HG03571 (cell line): Measurements from ENCODE around the gene SLC39A5.
"Not testable (repeated sequence)": the region's sequence is repeated elsewhere in the genome, so short reads cannot be mapped to it uniquely, and the experiment has no call there.

Source experiments
- ATAC-seq: cut with Tn5 transposase; IDR thresholded peaks from one replicate; pipeline ENCODE4 v1.9.1; 2021; ENCODE audit not compliant: unreplicated experiment

The SLC39A5 gene

DNA sequence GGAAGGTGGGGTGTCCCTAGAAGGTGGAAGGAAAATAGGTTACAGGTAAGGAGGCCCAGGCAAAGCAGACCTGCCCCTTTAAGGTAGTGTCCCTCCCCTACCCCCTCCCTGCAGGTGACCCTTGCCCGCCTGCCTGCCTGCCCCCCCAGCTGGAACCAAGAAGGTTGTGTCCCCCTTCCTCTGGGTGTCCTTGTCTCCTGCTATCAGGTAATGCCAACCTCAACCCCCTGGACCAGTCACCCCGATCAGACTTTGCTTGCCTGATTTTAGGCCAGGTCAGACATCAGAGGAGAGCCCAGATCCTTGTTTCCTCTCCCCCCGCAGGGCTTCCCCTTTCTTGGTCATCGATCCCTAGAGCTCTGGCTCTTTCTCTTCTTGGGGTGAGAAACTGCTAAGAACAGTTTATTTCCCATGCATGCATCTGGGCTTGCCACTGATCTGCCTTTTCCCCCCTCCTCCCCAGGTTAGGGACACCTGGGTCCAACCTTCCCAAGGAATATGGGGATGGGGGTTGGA, at the start of gene SLC39A5:
SLC39A5 (plus strand) TSS at position 136 of the 516 bp plus-strand sequence. CDS start 1,224 bp downstream, outside the sequence.
- no peak for ATAC-seq

DNA sequence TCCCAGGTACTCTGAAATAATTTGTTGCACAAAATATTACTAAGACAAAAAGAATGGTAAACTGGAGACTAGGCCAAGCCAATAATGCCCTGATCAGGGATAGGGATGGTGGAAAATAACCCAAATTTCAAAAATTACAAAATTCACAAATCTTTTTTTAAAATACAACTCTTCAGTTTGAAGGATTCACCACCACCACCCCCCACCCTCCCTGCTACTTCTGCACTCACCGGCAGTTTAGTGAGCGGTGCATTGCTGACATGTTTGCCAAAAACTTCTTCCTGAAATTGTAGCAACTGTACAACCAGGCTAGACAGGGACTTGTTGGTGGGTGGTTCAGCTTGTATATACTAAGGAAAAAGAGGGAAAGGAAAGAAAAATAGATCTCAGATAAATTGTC, 42.9 kb upstream of the SLC39A5 start:
- ATAC-seq, result no peak

DNA sequence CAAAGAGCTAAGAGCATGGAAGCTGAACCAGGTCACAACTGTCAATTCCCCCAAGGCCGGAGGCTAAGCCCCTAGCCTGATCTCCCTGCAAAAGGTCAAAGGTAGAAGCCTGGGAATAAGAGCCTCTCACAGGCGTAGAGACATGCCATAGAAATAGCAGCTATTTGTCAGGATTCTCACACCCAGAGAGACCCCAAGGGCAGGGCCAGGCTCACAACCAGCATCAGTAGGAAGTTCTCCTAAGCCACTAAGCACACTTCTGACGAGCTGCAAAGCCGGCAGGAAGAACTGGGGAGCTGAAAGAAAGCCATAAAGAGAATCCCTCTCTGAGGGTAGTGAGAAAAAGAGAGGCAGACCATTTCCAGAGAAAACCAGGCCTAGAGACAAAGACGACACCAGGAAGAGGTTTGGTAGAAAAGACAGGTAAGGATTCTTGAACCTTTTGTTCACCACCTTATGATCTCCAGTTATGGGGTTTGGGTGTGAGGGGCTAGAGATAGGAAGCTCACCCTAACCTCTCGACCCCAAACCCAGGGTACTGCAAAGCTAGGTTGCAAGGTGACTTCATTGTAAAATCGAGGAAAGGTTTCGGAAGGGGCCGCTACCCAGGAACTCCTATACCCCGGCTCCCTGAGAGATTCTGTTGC, 41.6 kb upstream of the SLC39A5 start:
- no peak for ATAC-seq

- no peak for ATAC-seq
Measured at GRCh38 chr12:56188778-56189098, 41.1 kb upstream of the SLC39A5 start.

DNA sequence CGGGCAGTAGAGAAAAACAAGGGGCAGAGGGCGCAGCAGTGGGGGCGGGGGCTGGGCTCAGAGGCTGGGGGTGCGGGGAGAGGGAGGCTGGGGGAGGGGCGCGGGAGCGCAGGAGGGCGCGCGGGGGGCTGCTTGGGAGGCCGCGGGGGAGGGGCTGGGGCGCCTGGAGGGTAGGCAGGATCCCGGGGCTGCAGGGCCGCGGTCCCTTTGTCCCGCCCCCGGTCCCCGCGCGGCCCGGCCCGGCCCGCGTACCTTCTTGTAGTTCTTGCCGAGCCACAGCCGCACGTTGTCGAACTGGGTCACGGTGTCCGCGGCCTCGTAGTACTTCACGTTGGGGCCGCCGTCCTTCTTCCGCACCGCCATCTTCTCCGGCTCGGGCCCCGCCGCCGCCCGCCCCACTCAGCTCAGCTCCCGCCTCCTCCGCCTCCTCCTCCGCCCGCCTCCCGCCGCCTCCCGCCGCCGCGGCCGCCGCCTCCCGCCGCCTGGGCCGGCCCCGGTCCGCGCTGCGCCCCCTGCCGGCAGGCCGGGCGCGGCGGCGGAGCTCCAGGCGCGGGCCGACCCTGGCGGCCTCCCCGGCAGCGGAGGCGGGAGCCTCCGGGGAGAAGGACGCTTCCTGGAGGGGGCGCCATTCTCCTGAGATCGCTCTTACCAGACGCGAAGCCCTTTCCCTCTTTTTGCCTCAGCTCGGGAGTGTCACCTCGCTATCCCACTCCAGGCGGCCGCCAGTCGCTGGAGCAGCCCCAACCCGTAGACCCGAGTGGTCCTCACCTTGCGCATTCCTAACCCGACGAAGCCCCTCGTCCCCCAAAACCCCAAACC, 40.5 kb upstream of the SLC39A5 start, which contains the start of gene SMARCC2:
SMARCC2 (minus strand) TSS at position 385 of the 819 bp plus-strand sequence; CDS start at position 363, 22 bp downstream.
- ATAC-seq, result peak; percentile 63

DNA sequence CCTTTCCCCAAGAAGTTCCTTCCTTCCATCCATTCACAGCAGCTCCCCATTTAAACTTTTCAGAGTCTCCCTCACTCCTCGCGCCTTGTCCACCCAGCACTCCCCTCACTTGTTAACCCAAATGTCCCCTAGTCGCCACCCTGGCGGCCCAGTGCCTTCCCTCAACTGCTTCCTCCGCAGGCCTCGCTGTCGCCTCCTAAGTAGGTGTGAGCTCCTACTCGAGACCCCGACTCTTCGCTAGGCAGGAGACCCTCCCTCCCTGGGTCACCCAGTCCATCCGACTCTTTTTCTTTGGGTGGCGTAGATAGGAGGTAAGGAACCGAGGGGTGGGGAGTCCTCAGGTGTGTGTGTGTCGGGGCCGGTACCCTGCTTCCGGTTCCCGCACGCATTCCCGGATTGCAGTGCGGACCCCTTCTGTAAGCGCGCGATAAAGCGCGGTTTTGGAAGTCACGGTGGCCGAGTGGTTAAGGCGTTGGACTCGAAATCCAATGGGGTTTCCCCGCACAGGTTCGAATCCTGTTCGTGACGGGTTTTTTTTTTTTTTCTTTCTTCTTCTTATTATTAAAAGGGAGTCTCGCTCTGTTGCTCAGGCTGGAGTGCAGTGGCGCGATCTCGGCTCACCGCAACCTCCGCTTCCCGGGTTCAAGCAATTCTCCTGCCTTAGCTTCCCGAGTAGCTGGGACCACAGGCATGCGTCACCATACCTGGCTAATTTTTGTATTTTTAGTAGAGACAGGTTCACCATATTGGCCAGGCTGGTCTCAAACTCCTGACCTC, 39.7 kb upstream of the SLC39A5 start:
- peak; percentile 18 for ATAC-seq

- ATAC-seq, result no peak
Measured at GRCh38 chr12:56190695-56191155, 39.1 kb upstream of the SLC39A5 start.

DNA sequence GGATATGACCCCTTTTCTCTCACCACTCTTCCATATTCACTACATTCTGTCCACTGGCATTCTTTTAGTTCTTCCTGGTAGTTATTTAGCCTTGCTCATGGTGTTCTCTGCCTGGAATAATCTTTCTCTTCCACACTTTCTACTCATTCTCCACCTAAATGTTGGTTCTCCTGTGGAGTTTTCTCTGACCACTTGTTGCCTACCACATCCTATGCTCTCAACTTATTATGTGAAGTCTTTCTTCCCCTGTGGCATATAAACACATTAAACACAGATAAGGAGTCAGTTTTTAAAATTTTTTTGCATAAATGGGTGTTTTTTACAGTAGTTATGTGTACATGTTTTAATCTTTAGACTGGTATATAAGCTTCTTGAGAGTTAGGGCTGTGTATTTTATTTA, 37.3 kb upstream of the SLC39A5 start:
- no peak for ATAC-seq

DNA sequence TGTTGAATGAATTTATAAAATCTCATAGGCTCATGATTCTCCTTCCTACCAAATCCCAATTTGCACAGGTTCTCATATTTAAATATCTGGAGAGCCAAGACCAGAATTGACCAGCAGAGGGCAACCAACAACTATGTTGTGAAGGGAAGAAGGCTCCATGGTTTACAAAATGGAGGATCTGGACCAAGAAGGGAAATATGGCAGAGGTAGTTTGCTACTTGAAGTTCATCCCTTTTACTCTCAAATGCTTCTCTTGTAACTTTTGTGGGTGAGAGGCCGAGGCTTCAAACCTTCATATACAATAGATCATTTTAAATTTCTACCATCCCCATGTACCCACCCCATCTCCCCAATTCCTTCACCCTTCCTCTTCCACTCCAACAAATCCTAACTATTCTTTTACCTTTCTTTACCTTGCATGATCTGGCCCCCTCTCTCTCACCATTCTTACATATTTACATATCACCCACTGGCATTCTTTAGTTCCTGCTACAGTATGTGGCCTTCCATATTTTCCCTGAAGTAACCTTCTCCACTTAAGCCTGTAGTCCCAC, 36.7 kb upstream of the SLC39A5 start:
- no peak for ATAC-seq

DNA sequence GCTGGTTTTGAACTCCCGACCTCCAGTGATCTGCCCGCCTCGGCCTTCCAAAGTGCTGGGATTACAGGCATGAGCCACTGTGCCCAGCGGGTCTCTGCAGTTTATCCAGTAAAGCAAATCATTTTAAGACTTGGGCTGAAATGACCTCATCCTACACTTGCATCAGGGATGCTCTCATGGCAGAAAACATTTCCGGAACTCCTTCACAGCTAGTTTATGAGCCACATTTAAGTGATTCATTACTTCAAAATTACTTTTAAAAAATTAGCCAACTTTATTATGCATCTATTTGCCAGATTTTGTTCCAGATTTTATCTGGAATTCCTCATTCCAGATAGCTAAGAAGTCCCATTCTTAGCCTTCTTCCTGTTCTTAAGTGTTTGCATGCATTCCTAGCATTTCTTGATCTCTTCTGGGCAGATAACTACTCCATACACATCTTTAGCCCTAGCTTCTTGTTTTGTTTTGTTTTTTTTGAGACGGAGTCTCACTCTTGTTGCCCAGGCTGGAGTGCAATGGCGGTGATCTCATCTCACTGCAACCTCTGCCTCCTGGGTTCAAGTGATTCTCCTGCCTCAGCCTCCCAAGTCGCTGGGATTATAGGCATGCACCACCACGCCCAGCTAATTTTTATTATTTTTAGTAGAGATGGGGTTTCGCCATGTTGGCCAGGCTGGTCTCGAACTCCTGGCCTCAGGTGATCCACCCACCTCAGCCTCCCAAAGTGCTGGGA, 32.9 kb upstream of the SLC39A5 start:
- not testable (repeated sequence) for ATAC-seq

- no peak for ATAC-seq
Measured at GRCh38 chr12:56197921-56198635, 31.8 kb upstream of the SLC39A5 start.

DNA sequence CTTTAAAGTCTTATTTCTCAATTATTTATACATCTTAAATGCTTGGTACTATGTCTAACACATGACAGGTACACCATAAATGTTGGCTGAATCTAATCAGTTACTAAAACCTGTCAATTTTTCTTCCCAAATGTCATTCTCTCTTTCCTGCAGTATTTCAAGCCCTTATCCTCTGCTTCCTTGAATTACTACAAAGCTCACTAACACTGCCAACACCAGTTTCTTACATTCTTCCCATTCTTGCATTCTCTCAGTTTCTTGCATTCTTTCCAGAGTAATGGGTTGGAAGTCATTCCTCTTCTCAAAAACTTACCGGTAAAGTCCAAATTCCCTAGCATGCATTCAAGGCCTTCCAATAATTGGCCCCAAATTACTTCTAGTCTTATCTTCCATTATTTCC, 31.0 kb upstream of the SLC39A5 start:
- ATAC-seq, result no peak

GRCh38 chr12:56202366-56202765, 27.5 kb upstream of the SLC39A5 start:
- ATAC-seq, result no peak

GRCh38 chr12:56202838-56203237, 27.0 kb upstream of the SLC39A5 start:
- no peak for ATAC-seq

GRCh38 chr12:56204275-56204674, 25.6 kb upstream of the SLC39A5 start:
- no peak for ATAC-seq

- ATAC-seq, result no peak
Measured at GRCh38 chr12:56205445-56205844, 24.4 kb upstream of the SLC39A5 start.

DNA sequence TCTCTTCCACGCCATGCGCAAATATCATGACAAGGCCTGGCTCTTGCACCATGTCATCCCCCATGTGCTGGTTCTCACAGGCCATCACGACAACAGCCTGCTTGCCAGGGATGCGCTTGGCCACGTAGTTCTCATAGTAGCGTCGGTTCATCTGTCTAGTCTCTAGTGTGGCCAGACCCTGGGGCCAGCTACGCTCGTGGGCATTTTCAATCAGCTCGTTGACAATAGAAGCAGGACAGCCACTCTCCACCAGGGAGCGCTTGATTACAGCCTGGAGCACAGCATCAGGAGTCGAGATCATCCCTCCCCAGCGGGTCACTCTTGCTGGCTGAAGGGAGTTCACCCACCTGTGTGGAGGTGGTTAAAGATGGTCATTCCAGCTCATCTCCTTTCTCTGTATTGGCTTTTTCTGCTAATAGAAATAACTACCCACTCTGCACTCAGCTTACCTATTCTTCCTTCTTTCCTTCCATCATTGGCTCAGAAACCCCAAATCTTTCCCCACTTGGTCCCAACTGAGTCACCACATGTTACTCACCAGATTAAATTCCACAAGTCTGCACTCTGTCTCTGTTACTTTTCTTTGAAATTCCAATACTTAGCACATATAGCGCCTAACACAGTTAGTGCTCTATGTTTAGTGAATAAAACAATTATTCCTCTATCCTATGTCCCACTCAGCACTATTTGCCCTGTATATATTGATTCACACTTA, 23.2 kb upstream of the SLC39A5 start:
- ATAC-seq, result no peak

DNA sequence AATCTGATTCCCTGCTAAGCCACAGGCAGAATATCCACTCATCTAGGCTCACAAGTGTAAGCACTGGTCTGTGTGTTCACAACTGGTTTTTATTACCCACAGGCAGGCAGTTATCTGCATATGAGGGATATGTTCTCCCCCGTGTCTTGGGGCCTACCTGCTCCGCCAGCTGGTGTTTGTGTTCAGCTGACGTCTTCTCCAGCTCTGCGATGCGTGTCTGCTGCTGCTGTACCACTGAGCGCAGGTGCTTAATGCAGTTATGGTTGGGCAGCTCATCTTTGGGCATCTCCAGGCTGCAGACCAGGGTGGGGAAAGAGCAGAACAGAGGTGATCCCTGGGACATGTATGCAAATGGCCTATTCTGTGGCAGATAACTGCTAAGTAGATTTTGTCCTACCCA, 21.8 kb upstream of the SLC39A5 start:
- no peak for ATAC-seq

- ATAC-seq, result no peak
Measured at GRCh38 chr12:56212361-56212760, 17.5 kb upstream of the SLC39A5 start.
